ENCODE measurements around the gene TWIST2.

TWIST2 gene

DNA sequence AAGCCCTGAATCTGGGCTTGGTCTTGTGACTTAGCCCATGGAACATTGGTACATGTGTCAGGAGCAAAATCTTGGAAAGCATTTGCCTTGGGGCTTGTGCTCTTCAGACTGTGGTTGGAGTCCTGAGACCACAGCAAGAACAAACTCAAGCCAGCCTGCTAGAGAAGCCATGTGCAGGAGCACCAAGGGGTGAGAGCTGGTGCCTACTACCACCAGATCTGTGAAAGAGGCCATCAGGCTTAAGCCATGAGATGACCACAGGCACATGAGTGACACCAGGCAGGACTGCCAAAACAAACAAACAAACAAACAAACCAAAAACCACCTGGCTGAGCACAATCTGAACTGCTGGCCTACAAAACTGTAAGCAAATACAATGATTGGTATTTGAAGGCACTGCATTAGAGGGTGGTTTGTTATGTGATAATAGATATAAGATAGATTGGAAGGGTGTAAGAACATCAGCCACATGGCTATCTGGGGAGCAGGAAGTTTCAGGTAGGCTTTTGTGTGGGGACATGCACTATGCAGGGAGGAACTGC is 9.0 kb upstream of the TWIST2 start:
- no peak for DNase-seq (ENCODE audit: low spot score)

DNA sequence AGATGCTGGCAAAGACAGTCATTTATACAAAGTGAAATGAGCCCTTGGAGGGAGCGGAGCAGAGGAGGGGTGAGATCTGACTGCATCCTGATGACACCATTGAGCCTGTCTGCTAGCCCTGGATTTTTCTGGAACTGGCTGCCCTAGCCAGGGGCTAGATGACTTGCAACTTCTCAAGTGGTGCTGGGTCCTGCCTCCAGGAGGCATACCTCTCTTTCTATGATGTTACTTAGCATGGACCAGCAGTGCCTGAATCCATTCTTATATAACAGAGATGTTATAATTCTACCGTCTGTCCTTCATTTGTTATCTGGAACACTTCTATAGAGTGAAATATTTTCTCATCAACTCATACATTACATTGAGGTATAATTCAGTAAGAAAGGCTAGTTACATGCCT is 8.5 kb upstream of the TWIST2 start:
- DNase-seq (ENCODE audit: low spot score) = no peak

DNA sequence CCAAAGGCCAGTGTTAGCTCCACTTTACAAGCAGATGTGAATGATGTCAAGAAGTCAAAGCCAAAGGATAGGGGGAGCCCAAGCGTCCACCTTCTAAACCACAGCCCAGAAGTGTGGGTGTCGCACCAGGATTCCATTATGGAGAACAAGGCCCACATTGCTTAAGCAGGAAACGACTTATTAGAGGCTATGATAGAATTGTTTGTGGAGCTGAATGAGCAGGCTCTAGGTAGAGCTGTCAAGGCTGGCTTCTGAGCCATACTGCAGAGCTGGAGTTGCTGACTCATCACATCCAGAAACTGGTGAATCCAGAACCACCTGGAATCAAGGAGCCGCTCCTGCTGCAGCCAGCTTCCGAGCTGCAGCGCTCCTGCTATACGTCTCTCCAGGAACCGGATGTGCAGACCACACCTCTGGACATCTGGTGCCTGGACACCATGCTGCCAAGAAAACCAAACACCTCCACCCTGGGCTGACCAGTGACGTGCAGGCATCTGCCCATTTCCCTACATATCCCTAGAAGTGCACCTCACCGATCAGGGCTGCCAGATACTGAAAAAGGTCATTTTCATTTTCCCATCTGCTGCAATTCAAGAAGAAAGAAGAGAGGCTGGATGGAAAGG is 6.2 kb upstream of the TWIST2 start:
- DNase-seq (ENCODE audit: low spot score) = no peak

DNA sequence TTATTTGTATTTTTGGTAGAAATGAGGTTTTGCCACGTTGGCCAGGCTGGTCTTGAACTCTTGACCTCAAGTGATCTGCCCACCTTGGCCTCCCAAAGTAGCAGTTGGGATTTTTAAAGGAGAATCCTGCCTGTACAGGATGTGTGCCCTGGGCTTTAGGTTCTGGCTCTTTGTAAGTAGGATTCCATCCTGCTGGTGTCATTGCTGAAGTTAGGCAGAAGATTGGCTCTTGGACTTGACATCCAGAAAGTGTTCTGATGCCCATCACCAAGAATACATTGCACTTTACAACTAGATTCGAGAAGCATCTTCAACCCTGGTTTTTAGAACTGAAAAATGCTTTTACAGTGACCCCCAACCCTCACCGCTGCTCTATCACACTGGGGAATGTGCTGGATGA is 4.4 kb upstream of the TWIST2 start:
- no peak for DNase-seq (ENCODE audit: low spot score)

DNA sequence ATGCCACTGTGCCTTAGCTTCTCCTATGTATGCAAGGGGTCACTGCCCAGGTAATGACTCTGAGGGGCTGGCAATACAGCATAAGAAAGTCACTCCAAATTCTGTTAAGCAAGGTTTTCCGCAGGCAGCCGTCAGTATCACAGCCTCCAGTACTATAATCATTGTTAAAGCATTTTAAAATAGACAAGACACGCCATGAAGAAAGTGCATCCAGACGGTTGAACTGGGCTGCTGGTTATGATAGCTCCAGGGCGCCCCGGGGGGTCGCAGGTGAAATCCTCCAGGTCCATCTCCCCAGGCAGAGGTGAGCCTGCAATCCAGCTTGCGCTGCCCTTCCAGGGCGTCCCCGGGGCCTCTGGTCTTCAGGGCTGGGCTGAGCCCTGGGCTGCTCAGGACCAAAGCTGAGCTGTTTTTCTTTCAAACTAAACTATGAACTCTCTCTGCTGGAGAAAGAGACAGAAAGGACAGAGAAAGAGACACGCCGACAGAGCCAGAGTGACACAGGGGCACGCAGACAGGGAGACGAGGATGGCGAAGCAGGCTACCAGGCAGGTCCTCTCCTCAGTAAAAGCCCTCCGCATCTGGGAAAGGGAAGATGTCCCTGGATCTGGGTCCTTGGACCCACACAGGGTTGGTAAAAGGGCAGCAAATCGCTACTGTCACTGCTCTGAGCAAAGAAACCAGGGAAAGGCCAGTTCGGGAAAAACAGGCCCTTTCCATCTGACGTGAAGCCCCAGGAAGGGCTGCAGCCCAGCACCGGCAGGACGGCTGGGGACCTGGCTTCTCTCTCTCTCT is 2.1 kb upstream of the TWIST2 start:
- DNase-seq (ENCODE audit: low spot score) = no peak

DNA sequence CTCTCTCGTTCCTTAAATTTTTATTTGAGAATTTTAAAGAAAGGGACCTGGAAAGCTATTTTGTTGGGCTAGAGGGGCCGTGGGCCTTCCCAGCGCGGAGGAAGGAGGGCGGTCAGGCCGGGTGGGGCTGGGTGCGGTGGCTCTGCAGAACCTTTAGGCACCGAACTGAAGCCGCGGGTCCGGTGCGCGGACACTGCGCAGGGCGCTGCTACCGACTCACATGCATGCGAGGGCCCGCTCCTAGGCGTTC is 1.6 kb upstream of the TWIST2 start:
- no peak for DNase-seq (ENCODE audit: low spot score)

DNA sequence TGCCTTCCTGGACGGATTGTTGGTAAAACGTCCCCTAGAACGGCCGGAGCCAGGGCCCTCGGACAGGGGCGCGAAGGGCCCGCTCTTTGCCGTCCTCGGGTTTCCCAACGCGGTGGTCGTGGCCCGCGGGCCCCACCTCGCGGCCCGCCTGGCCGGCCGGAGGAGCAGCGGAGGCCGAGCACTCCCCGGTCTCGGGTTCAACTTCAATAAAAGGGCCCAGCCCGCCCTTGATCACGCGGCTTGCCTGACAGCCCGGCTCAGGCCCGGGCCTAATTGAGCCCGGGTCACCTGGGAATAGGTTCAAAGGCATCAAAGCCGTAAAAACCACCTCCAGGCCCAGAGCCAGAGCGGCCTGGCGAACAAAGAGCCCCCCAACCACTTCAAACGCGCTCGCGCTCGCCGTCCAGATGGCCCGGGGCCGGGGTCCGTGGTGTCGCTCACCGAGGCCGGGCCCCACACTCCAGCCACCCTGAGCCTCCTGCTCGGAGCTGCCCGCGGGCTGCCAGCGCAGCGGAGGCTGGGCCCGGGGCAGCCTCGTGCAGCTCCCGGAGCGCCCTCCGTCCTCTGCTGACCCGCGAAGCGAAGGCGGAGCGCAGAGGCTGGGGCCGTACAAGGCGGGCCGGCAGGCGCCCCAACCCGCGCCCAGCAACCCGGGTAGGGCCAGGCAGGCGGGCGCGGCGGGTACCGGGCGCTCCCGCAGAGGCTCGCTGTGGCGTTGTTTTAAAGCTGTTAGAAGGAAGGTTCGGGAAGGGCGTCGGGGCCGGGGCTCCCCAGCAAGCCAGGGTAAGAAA is 1.1 kb upstream of the TWIST2 start:
- no peak for DNase-seq (ENCODE audit: low spot score)

DNA sequence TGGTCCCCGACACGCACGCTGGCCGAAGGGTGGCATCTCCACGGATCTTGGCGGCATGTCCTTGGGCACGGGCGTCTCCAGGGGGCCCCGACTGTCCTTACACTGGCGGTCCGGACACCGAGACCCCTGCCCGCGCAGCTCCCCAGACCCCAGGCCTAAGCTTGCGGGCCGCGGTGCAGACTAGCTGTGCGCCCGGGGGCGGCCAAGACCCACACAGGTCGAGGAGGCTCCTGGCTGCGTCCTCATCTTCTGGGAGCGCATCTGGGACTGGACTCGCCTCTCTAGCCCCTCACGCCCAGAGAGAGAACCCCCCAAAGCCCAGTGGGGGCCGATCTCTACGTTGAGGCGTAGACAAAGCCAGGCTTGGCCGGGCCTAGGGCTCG is 475 bp upstream of the TWIST2 start:
- no peak for DNase-seq (ENCODE audit: low spot score)

DNA sequence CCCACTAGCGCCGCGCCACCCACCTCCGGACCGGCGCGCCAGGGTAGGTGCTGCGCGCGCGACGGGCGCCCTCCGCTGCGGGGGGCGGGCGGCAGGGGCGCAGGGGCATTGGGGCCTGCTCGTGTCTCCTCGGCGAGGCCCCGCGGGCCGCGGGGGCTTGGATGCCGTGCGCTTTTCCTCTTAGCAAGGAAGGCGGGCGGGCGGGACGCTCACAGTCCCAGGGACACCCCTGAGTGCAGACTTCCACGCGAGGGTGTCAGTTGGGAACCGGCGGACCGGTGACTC is 748 bp downstream of the TWIST2 start:
- no peak for DNase-seq (ENCODE audit: low spot score)

DNA sequence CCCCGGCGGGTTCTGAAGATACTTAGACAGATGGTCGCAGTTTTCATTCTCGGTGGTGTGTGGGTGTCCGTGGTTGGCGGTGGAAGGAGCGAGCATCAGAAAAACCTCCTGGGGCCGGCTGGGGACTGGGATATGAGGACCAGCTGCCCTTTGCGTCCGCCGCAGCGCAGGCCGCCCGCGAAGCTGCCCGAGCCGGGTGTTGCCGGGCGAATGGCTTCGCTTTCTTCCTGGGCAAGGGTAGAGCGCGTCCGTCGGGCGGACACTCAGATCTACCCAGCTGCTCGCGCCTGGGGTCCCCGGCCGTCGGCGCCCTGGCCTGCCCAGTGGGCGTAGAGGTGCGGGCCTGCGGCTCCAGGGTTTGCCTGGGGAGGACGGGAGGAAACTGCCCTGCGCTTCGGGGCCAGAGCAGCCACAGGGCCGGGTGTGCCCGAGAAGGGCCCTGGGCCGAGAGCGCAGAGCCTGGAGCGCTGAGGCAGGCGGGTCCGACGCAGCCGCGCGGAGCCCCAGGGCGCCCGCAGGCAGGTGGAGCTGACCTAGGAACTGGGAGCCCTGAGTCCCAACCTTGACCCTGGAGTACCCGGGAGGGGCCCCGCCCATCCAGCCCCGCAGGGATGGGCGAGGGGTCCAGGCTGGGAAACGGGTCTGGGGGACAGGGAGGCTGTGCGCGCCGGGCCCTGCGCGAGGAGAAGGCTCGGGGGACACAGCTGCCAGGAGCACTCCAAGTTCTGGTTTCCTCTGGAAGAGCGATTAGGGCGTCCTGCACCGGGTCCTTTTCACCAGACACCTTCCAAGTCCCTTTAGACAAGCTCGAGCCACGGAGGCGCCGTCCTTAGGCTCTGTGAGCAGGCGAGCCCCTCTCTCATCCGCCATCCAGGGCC is 1.3 kb downstream of the TWIST2 start:
- no peak for DNase-seq (ENCODE audit: low spot score)

DNA sequence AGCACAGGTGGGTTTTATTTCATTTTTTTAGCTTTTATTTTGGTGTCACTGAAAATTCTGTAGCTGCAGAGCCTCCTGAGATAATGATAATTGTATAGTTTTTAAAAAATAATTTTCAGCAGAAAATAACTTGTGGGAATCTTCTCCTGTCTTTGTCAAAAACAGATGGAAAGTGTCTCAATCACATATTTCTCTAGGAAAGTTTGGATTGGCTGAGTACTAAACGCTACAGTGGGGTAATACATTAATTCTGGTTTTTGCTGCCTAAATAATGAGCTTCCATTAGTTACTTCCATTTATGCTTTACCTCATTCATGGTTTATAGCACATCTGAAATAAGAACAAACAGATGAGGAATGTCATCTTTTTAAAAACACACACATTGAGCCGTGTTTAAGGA is 2.2 kb downstream of the TWIST2 start:
- no peak for DNase-seq (ENCODE audit: low spot score)

DNA sequence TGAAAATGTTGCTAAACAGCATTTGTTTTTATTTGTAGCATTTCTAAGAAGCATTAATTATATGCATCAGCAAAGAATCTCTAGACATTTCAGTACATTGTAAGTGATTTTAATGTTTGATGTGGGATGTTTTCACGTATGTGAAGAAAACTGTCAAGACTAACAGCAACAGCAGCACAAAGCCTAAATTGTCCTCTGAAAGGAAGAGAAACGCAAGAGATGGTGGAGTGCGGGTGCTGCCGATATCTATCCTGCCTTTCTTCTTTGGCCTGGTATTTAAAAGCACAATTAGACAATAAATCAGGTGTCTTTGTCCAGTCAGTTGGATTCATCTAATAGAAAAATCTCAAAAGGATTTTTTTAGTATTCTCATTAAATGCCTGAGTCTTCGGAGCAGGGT is 3.1 kb downstream of the TWIST2 start:
- no peak for DNase-seq (ENCODE audit: low spot score)

DNA sequence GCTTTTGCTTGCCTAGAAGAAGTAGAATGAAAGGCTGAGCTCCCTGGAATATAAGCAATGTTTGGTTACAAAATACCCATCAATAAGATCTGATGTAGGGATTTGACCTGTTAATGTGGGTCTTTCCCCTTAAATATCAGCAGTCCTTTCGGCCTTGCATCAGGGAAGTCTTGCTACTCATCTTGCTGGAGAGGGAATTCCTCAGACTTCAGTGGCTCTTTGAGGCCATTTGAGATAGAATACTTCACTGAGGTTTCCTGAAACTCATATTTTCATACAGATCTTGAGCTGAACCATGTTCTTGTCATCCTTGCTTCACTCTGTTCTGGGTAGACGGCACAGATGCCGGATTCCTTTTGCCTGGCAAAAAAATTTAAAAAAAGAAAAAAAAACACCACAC is 3.9 kb downstream of the TWIST2 start:
- no peak for DNase-seq (ENCODE audit: low spot score)

DNA sequence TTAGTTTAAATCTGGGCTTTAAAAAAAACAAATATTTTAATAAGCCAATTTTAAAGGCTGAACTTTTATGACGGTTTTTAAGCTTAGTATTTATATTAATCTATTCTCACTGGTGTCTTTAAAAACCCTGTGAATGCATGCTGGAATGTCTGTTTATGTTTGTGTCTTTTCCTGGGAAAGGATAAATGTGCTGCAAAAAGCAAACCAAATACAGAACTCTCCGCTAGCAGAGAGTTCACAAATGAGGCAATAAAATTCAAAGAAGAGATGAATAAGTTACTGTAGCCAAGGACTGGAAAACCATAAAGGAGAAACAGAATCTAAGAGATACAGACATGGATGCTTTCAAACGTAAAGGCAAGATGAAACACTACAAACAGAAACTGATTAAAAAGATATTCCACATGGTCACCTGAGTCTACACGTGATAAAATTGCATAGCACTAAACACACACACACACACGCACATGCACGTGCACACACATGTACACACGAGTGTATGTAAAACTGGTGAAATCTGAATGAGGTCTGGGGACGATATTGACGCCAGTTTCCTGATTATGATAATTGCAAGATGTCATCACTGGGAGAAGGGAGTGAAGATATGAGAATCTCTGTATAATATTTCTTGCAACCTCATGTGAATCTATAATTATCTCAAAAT is 4.5 kb downstream of the TWIST2 start:
- DNase-seq (ENCODE audit: low spot score) = no peak

DNA sequence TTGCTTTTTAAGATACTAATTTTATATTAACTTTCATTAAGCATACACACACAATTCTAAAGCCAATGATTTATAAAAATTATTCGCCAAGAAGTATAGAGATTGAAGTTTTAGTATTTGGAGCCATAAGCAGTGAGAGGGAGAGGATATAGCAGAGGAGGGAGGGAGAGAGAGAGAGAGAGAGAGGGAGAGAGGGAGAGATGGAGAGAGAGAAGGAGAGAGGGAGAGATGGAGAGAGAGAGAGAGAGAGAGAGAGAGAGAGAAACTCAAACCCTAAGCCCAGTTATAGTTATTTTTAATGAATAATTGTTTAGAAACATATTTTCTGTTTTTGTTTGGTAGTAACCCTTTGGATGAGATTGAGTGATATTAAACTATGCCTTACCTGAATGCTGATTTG is 5.3 kb downstream of the TWIST2 start:
- no peak for DNase-seq (ENCODE audit: low spot score)

DNA sequence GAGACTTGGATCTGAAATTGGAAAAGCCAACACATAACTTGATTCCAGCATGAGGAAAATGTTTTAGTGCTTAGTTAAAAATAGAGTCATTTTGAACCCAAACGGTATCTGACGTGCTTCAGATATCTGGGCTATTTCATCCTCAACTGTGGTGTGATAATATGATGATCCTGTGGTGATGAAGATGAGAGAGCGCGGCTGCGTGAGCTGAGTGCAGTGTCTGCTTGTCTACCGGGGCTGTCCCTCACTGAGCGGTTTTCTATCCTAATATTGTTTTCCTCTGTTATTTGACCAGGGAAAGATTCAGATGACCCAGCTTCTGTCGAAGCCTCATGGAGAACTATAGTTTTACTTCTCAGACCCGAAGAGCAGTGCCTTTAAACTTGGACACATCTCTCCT is 5.8 kb downstream of the TWIST2 start:
- no peak for DNase-seq (ENCODE audit: low spot score)

DNA sequence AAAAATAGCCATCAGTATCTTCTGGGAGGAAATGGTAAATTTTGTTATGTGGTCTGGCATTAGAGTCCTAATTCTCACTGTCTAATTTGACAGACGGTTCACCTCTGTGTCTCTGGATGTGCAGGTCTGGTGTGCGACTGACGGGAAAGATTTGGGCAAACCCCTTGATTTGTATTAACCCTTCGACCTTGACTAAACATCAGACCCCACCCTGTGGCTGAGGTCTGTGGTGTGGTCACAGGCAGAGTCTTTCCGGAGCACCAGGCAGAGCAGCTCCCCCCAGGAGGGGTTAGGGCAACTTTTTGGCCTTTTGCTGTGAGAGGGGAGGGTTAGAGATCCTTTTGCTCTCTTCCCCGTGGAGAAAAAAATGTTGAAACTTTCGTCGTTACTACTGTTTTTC is 6.4 kb downstream of the TWIST2 start:
- DNase-seq (ENCODE audit: low spot score) = no peak

DNA sequence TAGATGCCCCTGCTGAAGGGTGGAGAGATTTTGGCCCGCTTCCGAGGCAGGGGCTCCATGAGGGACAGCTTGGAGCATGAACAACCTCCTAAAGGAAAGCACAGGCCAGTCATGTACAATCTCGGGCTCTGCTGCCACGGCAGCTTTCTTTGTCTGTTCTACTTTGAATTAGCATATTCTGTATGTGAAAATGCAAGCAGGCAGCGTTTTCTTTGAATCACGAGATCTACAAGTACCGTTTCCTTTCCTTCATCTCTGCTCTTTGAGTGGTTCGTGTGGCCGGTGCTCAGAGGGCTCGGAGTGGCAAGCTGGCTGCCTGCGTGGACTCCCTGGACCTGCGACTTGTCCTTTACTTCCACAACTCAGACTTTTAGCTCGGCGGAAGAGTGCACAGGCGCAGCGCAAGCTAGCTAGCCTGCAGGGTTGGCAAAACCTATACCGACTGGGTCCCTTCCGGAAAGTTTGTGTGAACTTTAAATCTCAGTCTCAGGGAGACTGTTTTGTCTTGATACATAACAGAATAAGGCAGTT is 6.9 kb downstream of the TWIST2 start:
- DNase-seq (ENCODE audit: low spot score) = no peak

DNA sequence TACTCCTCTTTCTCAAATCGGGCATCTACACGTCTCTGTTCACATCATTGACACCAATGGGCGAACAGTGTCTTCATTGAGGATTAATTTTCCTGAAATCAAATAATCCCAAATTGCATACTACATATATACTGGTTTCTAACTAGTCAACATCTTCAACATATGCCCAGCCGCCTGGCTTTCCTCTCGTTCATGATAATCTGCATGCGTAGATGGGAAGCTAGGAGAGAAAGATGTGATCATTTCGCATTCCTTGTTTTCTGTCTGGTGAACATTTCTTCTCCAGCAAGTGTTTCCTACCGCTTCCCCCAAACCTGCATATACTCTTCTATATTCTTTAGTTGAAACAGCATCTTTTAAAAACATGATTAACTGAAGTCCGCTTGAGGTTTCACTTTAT is 7.4 kb downstream of the TWIST2 start:
- DNase-seq (ENCODE audit: low spot score) = no peak

DNA sequence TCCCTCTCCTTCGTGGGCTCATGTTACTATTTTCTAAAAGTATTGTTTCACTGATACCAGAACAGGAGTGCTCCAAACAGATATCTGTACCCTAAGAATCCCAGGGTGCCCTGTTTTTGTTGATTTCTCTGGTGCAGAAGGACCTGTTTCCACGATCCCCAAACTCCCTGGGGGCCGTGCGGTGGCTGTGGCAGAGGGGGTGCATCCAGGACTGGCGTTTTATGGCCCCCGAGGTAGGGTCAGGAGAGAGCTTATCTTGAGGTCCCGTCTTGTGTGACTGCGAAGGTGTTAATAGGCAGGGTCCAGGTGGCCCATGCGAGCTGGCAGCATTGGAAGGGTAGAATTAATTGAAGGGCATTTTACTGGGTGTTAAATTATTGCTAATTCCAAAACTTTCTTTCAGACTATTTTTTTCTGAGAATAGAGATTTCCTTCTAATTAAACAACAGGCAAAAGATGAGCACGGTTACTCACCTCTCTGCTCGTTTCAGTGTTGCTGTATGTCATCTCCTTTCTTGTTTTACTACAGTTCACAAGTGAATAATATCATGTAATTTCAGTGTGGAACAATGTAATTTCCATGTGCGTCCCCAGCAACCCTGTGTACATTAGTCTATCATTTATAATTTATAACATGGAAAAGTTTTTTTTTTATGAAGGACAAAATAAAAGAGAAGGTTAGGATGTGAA is 8.2 kb downstream of the TWIST2 start:
- no peak for DNase-seq (ENCODE audit: low spot score)
